GM21381 (cell line): ENCODE results near the gene MEG3.
"Not testable (repeated sequence)": the region's sequence is repeated elsewhere in the genome, so short reads cannot be mapped to it uniquely, and the experiment has no call there.

Experiments used
- ATAC-seq: cut with Tn5 transposase; IDR thresholded peaks from one replicate; pipeline ENCODE4 v1.9.1; 2021; ENCODE audit warnings: mild to moderate bottlenecking, moderate library complexity; ENCODE audit not compliant: unreplicated experiment

Gene MEG3

DNA sequence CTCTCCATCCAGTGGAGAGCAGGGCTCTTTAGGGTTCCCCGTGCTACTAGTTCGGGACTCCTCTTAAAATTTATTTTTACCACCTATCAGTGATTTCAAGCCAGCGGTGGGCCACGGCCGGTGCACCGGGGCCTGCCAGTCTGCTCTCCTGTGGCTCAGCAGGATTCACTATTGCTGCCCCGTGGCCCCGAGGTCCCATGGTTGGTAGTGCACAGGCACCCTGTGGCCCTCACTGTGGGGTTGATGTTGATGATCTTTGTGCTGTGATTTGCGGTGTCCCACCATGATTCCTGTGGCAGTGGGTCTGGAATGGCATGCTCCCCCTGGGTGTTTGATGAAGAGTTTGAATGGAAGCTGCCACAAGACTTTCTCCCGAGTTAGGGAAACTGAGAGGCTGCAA, 12.6 kb upstream of the MEG3 start:
- ATAC-seq = no peak

DNA sequence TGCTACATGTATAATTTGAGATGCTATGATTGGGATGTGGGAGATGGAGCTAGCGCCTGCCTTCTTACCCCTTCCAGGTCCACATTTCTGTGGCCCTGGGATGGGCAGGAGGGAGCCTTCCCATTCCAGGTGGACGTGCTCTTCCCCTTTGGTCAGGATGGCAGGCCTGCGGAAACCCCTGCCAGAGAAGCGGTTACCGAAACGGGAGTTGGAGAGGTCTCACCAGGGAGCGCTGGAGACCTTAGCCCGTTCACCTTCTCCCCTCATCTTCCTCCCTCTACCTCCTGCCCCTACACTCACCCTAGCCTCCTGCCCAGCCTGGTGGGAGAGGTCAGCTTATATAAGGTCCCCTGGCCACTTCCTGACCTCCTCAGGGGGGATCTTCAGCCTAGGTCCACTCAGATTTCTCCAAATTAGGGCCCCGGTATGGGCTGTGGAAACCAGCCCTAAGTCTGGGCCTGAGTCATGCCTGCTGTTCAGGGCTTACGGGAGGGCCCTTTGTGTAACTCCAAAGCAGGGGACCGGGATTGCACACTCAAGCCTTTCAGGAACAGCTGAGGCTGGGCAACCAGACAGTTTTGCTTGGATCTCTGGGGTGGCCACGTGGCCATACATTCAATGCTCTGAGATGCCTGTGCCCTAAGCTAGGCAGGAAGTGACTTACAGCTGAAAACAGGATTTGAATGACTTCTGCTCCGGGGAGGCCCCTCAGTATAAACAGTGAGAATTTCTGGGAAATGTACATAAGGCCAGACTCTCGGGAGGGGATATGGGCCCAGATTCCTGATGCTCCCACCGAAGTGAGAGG, 10.2 kb upstream of the MEG3 start:
- no peak for ATAC-seq

- no peak for ATAC-seq
Measured at GRCh38 chr14:100816286-100816949, 9.5 kb upstream of the MEG3 start.

DNA sequence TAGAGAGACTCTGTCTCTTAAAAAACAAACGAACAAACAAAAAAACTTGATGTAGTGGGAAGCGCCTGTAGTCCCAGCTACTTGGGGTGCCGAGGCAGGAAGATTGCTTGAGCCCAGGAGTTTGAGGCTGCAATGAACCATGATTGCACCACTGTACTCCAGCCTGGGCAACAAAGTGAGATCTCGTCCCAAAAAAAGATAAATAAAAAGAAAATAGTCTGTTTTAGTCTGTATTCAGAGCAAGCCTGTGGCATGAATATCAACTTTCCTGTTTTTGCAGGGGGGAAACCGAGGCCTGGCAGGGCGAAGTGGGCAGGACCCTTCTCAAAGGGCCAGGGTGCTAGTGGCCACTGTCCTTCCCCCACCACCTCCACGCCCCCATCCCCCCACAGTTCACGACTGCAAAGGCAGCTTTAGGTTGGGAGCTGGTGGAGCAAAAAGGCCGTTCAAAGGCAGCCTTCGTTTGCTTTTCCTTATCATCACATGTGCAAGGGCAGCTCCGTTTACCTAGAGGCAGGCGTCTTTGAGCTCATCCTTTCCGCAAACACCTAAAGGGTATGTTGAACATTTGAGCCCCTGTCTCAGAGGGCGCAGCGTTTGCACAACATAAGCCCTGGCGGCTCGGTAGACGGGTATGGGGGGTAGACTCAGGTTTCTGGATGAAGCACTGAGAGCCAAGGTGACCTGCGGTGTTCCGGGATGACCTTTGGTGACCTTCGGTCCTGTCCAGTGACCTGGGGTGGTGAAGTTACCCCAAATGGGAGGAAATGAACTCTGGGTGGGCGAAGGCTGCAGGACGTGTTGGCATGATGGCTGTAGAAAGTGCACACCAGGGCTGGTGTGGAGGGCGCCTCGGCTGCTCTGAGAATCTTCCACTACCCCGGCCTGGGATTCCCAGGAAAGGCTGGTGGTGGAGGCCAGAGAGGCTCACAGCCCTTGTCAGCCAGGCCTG, 8.7 kb upstream of the MEG3 start:
- no peak for ATAC-seq

DNA sequence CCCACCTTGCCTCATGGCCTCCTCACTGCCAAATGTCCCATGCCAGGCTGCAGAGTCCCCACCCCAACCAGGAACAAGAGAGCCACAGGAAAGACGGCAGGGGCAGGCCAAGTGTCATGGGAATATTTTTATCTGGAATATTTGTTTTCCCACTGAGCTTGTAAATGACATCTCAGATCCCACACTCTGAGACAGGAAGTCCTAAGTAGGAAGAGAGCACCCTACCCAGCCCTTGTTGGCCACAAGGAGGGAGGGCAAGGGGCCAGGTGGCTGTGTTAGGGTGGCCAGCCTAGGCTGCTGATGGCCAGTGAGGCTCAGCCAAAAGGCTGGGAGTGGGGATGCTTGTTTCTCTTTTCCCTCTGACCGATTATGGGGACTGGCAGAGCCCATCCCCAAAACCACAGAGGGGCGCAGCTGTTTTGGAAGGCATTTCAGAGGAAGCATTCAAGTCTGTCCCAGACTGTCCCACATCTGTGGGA, 7.7 kb upstream of the MEG3 start:
- ATAC-seq = no peak

- ATAC-seq = not testable (repeated sequence)
Measured at GRCh38 chr14:100818923-100819322, 7.0 kb upstream of the MEG3 start.

DNA sequence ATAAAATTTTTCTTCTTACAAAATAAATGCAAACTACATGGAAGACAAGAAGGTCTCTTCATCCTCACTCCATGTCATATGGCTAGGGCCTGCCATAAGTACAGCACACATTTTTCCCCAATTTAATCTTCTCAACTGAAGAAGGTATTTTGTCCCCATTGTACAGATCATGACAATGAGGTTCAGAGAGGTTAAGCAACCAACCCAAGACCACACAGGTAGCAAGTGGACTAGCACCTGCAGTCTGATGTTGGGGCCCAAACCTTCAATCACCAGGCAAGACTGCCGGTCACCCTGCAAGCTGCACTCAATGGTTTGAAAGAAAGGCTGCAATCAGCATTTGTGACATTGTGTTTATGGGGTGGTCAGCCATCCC, 6.5 kb upstream of the MEG3 start:
- no peak for ATAC-seq

DNA sequence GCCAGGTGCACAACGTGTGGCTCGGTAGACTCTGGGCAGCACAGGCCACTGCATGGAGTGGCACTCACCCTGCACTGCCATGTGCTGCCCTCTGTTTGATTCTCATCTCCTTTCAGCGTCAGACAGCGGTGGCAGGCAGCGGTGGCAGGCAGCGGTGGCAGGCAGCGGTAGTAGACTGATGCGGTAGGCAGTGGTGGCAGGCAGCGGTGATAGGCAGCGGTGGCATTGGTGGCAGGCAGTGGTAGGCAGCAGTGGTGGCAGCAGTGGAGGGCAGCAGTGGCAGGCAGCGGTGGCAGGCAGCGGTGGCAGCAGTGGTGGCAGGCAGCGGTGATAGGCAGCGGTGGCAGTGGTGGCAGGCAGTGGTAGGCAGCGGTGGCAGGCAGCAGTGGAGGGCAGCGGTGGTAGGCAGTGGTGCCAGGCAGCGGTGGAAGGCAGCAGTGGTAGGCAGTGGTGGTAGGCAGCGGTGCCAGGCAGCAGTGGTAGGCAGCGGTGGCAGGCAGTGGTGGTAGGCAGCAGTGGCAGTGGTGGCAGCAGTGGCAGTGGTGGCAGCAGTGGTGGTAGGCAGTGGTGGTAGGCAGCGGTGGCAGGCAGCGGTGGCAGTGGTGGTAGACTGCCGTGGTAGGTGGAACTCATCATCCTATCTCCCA, 6.0 kb upstream of the MEG3 start:
- ATAC-seq = no peak

GRCh38 chr14:100820957-100821356, 5.0 kb upstream of the MEG3 start:
- no peak for ATAC-seq

- ATAC-seq = no peak
Measured at GRCh38 chr14:100822013-100822412, 3.9 kb upstream of the MEG3 start.

- ATAC-seq = no peak
Measured at GRCh38 chr14:100822532-100823296, 3.2 kb upstream of the MEG3 start.

- no peak for ATAC-seq
Measured at GRCh38 chr14:100823413-100824080, 2.4 kb upstream of the MEG3 start.

DNA sequence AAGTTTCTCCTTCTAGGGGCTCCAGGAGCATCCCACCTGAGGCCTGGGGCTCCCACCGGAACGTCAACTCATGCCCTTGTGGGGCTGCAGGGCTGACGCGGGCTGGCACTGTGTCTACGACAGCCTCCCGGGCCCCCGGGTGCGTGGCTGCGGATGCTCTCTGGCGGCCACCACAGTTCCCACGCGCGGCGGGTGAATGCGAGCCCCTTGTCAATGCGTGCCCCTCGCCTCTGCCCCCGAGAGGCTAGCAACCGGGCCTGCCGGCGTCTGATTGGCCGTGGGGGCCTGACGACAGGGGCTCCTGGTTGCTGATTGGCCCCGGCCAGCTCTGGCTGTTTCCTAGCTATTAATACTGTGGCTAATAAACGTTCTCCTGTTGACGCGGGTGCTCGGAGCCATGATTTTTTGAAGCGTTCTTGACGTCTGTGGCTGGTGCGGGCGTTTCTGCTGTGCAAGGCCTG, 1.8 kb upstream of the MEG3 start:
- no peak for ATAC-seq

- no peak for ATAC-seq
Measured at GRCh38 chr14:100824901-100825712, 811 bp upstream of the MEG3 start.

- no peak for ATAC-seq
Measured at GRCh38 chr14:100826391-100827100, 628 bp downstream of the MEG3 start.

DNA sequence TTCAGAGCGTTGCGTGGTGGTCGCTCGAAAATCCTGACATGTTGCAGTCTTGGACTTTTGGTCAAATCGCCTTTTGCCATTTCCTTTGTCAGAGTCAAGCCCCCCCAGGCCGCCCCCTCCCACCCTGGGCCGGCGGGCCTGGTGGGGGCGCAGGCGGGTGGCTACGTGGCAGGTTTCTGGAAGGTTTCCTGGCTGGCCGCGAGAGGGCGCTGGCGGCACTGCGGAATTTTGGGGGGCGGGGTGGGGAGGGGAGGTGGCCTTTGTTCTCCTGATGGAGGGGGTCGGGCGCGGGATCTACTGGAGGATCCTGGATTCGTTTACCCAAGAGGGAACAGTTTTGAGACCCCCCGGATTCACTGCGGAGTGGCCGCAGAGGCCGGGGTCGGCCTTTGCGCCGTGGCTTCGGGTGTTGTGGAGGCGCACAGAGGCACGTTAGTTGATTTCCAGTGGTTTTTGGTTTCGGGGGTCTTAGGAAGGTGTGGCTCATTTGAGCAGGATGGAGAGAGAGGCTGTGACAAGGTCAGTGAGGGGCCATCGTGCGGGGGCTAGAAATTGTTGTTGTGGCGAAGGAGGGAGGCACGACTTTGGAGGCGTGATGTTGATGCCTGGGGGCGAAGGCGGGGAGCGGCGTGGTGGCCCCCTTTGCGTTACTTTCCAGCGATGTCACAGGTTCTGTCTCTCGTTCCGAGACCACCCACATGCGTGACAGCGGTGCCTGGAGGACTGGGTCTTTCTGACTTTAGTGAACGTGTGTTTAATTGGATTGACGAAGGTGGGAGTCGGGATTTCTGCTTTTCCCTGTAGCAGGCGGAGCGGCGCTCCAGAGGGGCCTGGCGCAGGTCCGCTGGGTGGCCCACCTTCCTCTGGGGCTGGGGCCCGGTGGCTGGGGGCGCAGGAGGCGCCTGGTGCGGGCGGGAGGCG, 1.4 kb downstream of the MEG3 start:
- no peak for ATAC-seq
